ENCODE results near the gene DAPP1. TPM values are rescaled to one million over a fixed set of nuclear protein-coding genes. Genes with fewer than 3 reads are reported as not detected.

The DAPP1 gene
- polyA plus RNA-seq, 1 donor from 2014 or later = 172 TPM

DNA sequence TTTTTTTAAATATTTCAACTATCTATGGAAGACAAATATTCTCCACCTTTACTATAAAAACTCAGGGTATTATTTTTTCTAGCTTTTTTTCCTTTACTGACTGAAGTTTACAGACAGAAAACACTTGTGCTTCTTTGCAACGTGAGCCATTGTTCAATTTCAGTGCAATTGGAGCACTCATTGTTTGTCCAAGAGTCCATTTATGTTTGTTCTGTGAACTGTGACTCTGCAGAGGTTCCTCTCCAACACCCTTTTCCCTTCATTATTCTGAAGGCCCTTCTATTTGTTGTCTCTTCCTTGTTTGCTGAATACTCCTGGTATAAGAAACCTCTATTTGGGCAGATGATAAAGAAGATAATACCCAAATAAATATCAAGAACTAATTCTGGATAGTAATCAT is 37.4 kb downstream of the DAPP1 start:
- Mint-ChIP-seq H3K4me1 (peaks cover 36 to 50% (median 40%) of the 10 kb centered on the region in 3 donors), H3K27me3 (no peaks in the 10 kb centered on the region), H3K4me3 (no peak overlapping the region), H3K36me3 (peaks cover 2% of the 10 kb centered on the region), H3K27ac (peak overlapping the region in 2 of 3 donors; percentile 69 to 82), H3K9me3 (no peaks in the 10 kb centered on the region)

DNA sequence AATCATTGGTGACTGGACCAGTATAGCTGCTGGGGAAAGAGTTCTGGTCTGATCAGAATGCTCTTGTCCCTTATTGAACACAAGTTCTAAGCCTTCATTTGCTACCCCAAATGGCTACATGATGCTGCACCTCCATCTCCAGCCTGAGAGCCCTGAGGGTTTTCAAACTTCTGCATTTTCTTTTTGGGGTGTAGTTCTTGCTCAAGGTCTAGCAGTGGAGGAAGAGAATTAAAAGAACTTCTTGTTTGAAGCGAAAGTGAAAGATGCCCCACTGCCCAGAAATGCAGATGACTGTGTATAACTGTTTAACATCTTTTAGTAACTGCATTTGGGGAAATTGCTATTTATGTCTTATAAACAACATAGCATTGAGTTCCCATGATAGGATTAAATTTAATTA is 39.1 kb downstream of the DAPP1 start:
- Mint-ChIP-seq H3K9me3 (no peaks in the 10 kb centered on the region), H3K4me1 (peaks cover 46 to 52% (median 49%) of the 10 kb centered on the region in 3 donors), H3K4me3 (peak overlapping the region in 2 of 4 donors; percentile 19 to 73), H3K36me3 (peaks cover 6% of the 10 kb centered on the region), H3K27ac (peak overlapping the region; percentile 12 to 83 (median 64)), H3K27me3 (no peaks in the 10 kb centered on the region)

DNA sequence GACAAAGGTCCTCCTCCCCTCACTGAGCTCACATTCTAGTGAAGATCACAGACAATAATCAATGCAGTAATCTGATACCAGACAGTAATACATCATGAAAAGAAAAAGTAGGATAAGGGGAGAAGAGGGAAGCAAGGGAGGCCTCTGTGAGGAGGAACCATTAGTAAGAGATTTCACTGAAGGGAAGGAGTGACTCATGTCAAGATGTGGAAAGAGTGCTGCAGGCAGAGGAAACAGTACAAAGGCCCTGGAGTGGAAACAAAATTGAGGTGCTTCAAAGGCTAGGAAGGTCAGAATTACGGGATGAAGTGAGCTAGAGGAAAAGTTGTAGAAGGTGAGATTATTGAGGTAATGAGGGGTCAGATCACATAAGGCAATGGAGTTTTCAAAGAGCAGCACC is 39.5 kb downstream of the DAPP1 start:
- Mint-ChIP-seq H3K4me1 (peaks cover 44 to 51% (median 44%) of the 10 kb centered on the region in 3 donors), H3K36me3 (peaks cover 6% of the 10 kb centered on the region), H3K4me3 (peak overlapping the region in 3 of 4 donors; percentile 33 to 59 (median 39)), H3K9me3 (no peaks in the 10 kb centered on the region), H3K27me3 (no peaks in the 10 kb centered on the region), H3K27ac (peak overlapping the region in 2 of 3 donors; percentile 12 to 91)

DNA sequence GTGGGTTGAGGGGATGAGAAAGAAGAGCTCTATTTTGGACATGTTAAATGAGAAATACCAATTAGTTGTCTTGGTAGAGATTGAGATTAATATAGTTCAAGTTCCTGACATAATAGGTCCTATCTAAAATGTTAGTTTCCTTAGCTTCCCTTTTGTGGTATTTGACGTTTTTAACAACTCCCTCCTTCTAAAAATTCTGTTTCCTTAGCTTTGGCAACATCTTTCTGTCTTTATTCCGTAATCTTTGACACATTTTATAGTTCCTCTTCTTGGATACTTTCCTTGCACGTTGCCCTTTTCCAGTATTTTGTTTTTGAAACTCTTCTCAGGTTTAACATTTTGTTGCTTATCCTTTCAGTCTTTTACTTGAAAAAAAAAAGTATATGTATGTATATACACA is 40.7 kb downstream of the DAPP1 start:
- H3K27ac Mint-ChIP-seq = peak overlapping the region; percentile 12 to 82 (median 19)
- peaks cover 41 to 54% (median 46%) of the 10 kb centered on the region in 3 donors for H3K4me1 Mint-ChIP-seq
- no peaks in the 10 kb centered on the region for H3K9me3 Mint-ChIP-seq
- H3K27me3 Mint-ChIP-seq = no peaks in the 10 kb centered on the region
- H3K4me3 Mint-ChIP-seq = no peak overlapping the region
- H3K36me3 Mint-ChIP-seq = peaks cover 6% of the 10 kb centered on the region

DNA sequence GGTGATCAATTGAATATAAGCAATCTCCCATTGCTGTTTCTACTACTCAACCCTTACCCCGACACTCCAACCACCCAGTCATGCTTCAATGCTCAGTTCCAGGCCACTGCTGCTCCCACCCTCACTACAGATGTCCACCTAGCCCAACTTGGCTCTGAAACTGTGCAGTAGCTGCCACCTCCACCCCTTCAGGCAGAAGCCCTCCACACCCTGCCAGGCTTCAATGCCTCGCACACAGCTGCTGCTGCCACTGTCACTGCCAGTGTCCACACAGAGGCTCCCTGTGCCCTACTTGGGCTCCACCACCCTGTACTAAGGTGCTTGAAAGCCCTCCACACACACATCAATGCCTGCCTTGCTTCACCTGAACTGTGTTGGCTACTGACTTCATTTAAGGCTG is 43.0 kb downstream of the DAPP1 start:
- Mint-ChIP-seq H3K4me1 (peaks cover 38 to 51% (median 43%) of the 10 kb centered on the region in 3 donors), H3K9me3 (no peaks in the 10 kb centered on the region), H3K4me3 (peak overlapping the region in 1 of 4 donors; percentile 82), H3K27me3 (no peaks in the 10 kb centered on the region), H3K36me3 (peaks cover 6% of the 10 kb centered on the region), H3K27ac (peak overlapping the region in 2 of 3 donors; percentile 19 to 86)

DNA sequence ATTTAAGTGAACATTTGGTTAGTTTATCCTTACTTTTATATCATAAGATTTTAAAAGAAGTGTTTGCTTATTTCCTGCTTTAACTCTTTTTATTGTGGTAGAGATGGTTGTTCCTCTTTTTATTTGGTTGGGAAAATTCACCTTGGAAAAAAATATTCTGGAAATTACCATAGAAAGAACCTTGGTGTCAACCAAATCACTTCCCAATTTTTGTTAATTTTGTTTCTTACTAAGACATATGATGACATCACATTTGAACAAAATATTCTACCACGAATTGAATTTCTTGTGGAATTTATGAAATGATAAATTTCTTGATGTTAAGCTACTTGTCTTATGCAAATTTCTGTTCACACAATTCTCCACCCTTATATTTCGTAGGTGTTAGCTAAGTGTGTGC is 43.9 kb downstream of the DAPP1 start:
- Mint-ChIP-seq H3K9me3 (no peaks in the 10 kb centered on the region), H3K36me3 (peaks cover 6% of the 10 kb centered on the region), H3K27me3 (no peaks in the 10 kb centered on the region), H3K27ac (no peak overlapping the region), H3K4me3 (no peak overlapping the region), H3K4me1 (peaks cover 29 to 43% (median 40%) of the 10 kb centered on the region in 3 donors)

DNA sequence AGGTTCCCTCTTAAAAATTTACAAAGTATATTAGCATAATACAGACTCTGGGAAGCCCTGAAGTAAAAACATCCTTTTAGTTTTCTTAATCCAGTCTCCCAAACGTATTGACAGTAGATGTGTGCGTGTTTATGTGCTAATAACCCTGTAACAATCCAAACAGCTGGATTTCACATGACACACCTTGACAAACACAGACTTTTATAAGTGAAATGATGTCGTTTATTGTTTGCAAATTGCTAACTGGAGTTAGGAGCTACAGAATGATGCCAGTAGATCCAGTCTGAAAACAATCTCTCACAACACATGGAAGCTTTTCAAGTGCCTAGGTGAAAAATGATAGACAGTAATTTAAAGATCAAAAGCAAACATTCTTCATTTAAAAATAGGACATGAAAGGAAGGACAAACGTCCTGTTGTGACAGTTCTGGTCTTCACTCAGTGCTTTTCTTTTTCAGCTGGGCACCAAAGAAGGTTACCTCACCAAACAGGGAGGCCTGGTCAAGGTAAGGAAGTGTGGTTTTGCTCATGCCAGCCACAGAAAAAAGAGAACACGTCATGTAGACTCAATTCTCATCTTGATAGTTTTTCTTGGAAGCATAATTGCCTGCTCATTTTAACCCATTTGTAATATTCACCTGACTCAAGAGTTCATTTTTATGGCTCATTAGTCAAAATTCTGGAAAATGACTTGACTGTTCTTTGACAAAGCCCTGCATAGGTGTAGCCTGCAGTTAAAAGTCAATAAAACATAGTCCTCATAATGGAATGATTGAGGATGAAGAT is 44.7 kb downstream of the DAPP1 start:
- peak overlapping the region in 1 of 4 donors; percentile 12 for H3K4me3 Mint-ChIP-seq
- H3K27ac Mint-ChIP-seq = peak overlapping the region in 1 of 3 donors; percentile 50
- H3K27me3 Mint-ChIP-seq = no peaks in the 10 kb centered on the region
- H3K9me3 Mint-ChIP-seq = no peaks in the 10 kb centered on the region
- H3K4me1 Mint-ChIP-seq = peaks cover 21 to 36% (median 33%) of the 10 kb centered on the region in 3 donors
- peaks cover 6% of the 10 kb centered on the region for H3K36me3 Mint-ChIP-seq

DNA sequence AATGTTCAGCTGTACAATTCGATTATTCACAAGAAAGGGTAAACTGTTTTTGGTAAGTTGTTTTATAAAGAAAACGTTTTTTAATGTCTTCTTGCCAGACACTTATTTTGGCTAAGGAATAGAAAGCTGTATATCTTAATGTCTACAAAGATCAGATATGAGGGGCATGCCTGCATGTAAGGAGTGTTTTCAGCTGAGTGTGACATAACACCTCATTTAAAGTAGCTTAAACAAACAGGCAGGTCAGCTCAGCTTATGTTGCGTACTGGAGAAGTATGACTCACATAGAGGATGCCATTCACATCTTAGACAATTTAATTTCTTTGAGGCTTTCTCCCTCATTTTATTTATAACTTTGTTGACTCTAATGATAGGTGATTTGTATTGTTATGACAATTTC is 47.2 kb downstream of the DAPP1 start:
- H3K4me1 Mint-ChIP-seq = peaks cover 6 to 26% (median 26%) of the 10 kb centered on the region in 3 donors
- peaks cover 4% of the 10 kb centered on the region for H3K36me3 Mint-ChIP-seq
- no peak overlapping the region for H3K27ac Mint-ChIP-seq
- H3K9me3 Mint-ChIP-seq = no peaks in the 10 kb centered on the region
- no peaks in the 10 kb centered on the region for H3K27me3 Mint-ChIP-seq
- H3K4me3 Mint-ChIP-seq = no peak overlapping the region

DNA sequence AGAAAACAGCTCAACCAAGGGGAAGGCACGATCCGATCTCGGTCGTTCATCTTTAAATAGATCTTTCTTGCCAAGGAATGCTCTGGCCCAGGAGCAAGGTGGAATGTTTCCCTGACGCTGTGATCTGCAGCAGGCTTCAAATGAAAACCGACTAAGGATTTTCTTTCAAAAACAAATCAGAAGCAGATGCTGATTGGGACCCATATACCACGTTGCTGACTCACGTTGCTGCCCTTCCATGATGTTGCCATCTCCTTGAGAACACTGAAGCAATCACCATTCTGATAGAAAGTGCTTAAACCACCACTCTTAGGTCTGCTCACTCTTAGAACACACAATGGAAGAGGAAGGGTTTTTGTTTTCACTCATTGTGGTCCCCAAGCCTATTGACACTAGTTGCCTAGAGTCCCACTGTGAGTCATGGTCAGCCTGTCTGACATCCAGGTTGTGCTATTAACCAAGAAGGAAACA is 51.5 kb downstream of the DAPP1 start:
- Mint-ChIP-seq H3K4me1 (peaks cover 0 to 6% (median 3%) of the 10 kb centered on the region in 3 donors), H3K4me3 (no peak overlapping the region), H3K27me3 (no peaks in the 10 kb centered on the region), H3K9me3 (no peaks in the 10 kb centered on the region), H3K36me3 (no peaks in the 10 kb centered on the region), H3K27ac (no peak overlapping the region)

DNA sequence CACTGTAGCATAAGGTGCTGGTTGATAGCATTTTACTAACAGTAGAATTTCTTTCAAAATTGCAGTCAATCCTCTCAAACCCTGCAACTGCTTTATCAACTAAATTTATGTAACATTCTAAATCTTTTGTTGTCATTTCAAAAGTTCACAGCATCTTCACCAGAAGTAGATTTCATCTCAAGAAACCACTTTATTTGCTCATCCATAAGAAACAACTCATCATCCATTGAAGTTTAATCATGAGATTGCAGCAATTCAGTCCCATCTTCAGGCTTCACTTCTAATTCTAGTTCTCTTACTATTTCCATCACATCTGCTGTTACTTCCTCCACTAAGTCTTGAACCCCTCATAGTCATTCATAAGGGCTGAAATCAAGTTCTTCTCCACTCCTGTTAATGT is 55.9 kb downstream of the DAPP1 start:
- peak overlapping the region in 1 of 3 donors; percentile 36 for H3K27ac Mint-ChIP-seq
- no peaks in the 10 kb centered on the region for H3K36me3 Mint-ChIP-seq
- no peaks in the 10 kb centered on the region for H3K9me3 Mint-ChIP-seq
- peak overlapping the region in 1 of 4 donors; percentile 13 for H3K4me3 Mint-ChIP-seq
- no peaks in the 10 kb centered on the region for H3K27me3 Mint-ChIP-seq
- H3K4me1 Mint-ChIP-seq = peaks cover 0 to 4% (median 3%) of the 10 kb centered on the region in 3 donors

DNA sequence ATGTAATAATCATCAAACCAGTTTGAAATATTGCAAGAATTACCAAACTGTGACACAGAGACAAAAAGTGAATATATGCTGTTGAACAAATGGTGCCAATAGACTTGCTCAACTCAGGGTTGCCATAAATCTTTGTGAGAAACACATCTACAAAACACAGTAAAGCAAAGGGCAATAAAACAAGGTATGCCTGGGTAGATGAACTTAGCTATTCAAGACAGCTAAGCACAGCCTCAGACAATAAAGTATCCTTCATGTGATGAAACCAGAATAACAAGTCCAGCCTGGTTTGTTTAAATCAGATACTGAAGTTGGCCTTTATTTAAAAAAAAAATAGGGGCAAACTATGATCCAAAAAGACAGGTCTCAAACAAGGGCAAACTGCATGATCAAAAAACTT is 58.4 kb downstream of the DAPP1 start:
- Mint-ChIP-seq H3K36me3 (peaks cover 2% of the 10 kb centered on the region), H3K27ac (peak overlapping the region in 1 of 3 donors; percentile 67), H3K4me1 (peaks cover 0 to 4% (median 3%) of the 10 kb centered on the region in 3 donors), H3K27me3 (no peaks in the 10 kb centered on the region), H3K9me3 (no peaks in the 10 kb centered on the region), H3K4me3 (no peak overlapping the region)

DNA sequence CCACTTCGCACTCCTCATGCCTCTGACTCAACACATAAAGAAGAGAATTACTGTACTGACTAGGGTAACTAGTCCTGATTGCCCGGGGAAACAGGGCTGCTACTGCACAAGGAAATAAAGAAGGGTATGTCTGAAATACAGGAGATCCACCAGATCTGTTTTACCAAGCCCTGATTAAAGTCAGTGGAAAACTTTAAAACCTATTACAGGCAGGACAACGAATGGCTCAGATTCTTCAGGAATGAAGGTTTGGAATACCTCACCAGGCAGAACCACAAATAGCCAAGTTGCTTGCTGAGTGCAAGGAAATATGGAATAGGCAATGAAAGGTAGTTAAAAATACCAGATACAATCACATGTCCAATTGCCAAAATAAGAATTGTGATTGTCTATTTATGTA is 60.3 kb downstream of the DAPP1 start:
- Mint-ChIP-seq H3K36me3 (peaks cover 6% of the 10 kb centered on the region), H3K4me3 (no peak overlapping the region), H3K4me1 (peaks cover 0 to 4% (median 3%) of the 10 kb centered on the region in 3 donors), H3K9me3 (no peaks in the 10 kb centered on the region), H3K27me3 (no peaks in the 10 kb centered on the region), H3K27ac (no peak overlapping the region)

DNA sequence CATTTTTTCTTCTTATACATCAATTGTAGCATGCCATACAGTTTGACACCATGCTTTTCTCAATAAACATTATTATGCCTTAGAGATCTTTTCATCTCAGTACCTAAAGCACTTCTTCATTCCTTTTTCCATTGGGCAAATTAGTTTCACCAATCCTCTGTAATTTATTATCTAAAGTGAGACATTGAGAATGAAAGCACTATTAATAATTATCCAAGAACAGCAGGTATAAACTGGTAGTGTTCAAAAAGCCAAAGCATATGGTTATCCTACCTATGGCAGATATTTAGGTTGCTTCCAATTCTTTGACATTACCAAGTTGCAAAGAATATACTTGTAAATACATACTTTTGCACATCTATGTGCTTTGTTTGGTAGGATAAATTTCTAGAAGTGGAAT is 62.0 kb downstream of the DAPP1 start:
- Mint-ChIP-seq H3K4me1 (no peaks in the 10 kb centered on the region), H3K27ac (no peak overlapping the region), H3K36me3 (peaks cover 6% of the 10 kb centered on the region), H3K27me3 (no peaks in the 10 kb centered on the region), H3K9me3 (no peaks in the 10 kb centered on the region), H3K4me3 (no peak overlapping the region)

DNA sequence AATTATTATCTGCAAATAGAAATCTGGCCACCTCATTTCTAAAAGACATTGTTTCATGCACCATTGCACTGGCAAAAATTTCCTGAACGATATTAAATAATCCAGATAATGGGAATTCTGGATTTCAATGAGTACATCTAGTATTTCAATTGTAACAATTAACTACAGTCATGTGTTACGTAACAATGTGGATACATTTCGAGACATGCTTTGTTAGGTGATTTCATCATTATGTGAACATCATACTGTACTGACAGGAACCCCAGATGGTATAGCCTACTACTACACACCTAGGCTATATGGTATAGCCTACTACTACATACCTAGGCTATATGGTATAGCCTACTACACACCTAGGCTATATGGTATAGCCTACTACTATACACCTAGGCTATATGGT is 62.8 kb downstream of the DAPP1 start:
- no peaks in the 10 kb centered on the region for H3K9me3 Mint-ChIP-seq
- peaks cover 6% of the 10 kb centered on the region for H3K36me3 Mint-ChIP-seq
- H3K4me1 Mint-ChIP-seq = no peaks in the 10 kb centered on the region
- no peaks in the 10 kb centered on the region for H3K27me3 Mint-ChIP-seq
- H3K27ac Mint-ChIP-seq = no peak overlapping the region
- no peak overlapping the region for H3K4me3 Mint-ChIP-seq

DNA sequence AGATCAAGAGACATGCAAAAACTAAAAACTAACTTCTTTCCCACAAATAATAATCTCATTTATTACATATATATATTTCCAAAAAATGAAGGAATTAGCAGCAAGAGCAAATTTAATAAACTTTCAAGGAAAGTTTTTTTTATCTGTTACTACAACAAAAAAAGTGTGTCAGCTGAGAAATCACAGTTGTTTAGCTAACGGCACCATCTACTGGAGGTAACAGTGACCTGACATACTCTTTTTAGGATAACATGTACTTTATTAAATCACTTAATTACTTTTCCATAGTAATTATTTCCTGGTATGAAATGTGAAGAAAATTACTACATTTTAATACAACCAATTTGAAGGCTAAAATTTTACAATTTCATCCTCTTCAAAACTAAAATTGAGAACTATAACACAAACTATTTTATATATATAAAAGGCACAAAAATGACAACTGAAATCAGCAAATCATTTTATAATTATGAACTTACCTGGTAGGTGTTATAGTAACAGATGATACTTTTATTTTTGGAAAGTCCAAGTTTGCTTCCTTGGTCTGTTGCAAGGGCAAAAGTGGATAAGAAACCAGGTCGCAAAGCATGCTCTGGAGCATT is 68.5 kb downstream of the DAPP1 start:
- H3K4me1 Mint-ChIP-seq = peaks cover 0 to 2% (median 2%) of the 10 kb centered on the region in 3 donors
- H3K27ac Mint-ChIP-seq = no peak overlapping the region
- H3K9me3 Mint-ChIP-seq = no peaks in the 10 kb centered on the region
- H3K36me3 Mint-ChIP-seq = peaks cover 3% of the 10 kb centered on the region
- H3K4me3 Mint-ChIP-seq = no peak overlapping the region
- H3K27me3 Mint-ChIP-seq = no peaks in the 10 kb centered on the region

All from IgD-negative memory B cell (primary cell).